Tongue (tissue), 2 donors: Measurements from ENCODE around the gene XXYLT1. TPM values are rescaled to one million over a fixed set of nuclear protein-coding genes. Genes with fewer than 3 reads are reported as not detected.
A peak's percentile ranks its signal among the peaks of the same experiment; 100 is the strongest.
"Not testable (repeated sequence)": the region's sequence is repeated elsewhere in the genome, so short reads cannot be mapped to it uniquely, and the experiment has no call there.

Experiments
- DNase-seq: peaks from one replicate; pipeline ENCODE4 v3.0.0-alpha.2; 2015
- total RNA-seq: library from RNA; depleted of rRNA; stranded (reverse); fragments of >200 nt; gene quantifications from one replicate; pipeline ENCODE4 v1.2.3, GENCODE V29; 2014

XXYLT1 gene
- total RNA-seq, 1 donor from 2014 or later = 29.5 TPM

DNA sequence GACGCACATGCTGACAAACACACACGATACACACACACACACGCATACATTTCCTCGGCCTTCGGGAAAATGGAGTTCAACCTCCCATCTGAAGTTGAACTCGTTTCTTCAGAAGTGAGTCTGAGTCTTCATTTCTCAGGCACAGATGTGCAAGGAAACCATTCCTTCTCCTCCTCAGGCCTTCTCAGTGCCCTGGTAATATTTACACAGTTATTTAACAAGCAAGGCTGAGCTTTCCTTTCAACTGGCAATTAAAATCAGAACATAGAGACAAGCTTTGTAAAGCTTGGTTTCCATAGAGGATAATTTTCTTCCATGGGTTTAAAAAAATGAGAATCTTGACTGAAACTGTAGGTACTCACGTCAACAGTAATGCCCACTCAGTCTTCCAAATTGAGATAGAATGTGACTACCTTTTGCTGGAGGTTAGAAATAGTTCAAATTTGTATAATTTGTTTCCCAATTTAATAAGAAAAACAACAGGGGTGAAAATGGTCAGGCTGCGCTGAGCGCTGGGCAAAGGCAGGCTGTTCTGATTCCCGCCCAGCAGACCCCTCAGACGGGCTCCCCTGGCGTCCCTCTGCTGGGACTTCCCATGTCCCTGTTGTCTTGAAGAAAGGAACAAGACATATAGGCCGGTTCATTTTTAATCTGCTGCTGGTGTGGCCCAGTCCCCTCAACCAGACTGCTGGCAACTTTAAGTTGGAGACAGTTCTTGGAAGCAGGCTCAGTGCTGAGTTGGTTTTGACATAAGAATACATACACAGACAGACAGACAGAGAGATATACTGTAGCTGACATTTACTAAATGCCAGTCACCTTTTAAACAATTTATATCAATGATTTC lies 174.3 kb downstream of the XXYLT1 start:
- no peak for DNase-seq

DNA sequence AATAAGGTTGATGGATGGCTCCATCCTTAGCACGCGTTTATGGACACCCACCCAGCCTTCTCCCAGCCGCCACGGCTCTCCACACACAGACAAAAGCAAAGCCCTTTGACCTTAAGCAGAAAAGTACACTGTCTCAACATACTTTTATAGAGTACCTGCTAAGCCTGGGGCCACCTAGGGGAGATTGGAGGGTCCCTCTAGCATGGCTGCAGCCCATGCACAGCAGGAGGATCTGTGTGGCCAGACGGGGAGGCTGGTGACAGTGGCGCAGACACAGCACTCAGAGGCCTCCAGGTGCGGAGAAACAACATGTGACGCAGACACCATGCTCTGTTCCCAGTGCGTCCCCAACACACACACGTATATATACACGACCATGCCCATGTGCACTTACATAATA lies 174.9 kb downstream of the XXYLT1 start:
- DNase-seq = no peak

DNA sequence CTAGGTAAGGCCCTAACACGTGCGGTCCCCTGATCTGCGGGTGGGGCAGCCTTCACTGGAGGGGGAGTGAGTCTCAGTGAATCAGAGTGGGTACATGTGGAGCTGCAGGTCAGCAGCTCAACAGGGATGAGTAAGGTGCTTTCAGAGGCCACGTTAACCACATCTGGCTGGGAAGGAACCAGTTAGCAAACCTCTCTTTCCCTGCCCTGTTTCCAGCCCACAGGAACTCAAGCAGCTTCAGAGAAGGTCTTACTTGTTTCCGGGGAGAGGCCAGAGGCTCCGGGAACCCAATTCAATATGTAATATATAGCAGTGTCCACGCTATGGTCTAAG lies 175.3 kb downstream of the XXYLT1 start:
- DNase-seq = no peak

DNA sequence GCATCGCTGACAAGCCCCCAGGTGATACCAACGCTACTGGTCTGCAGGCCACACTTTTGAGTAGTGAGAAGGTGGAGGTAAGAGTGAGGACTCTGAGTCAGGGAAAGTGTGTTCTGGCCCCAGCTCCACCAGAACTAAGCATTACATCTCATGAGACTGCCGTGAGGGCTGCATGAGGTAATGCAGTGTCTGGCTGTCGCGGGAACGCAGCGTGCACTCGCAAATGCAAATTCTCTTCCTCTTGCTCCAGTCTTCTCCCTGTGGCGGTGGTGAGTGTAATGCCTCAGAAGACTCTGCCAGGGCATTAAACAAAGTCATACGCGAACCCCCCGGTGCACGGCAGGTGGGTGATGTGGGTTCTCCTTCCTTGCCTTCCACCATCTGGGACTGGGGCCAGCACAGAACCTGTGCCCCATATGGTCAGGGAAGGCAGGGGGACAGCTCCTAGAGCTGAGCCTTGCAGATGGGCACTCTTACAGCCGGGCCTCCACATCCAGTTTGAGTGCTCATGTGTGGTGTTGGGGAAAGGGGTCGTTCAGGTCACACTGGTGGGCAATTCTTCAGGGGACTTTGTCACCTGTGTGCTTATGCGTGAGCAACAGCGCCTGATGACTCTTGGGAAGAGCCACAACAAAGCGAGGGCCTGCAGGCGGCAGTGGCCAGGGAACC lies 175.8 kb downstream of the XXYLT1 start:
- peak; percentile 56 for DNase-seq

DNA sequence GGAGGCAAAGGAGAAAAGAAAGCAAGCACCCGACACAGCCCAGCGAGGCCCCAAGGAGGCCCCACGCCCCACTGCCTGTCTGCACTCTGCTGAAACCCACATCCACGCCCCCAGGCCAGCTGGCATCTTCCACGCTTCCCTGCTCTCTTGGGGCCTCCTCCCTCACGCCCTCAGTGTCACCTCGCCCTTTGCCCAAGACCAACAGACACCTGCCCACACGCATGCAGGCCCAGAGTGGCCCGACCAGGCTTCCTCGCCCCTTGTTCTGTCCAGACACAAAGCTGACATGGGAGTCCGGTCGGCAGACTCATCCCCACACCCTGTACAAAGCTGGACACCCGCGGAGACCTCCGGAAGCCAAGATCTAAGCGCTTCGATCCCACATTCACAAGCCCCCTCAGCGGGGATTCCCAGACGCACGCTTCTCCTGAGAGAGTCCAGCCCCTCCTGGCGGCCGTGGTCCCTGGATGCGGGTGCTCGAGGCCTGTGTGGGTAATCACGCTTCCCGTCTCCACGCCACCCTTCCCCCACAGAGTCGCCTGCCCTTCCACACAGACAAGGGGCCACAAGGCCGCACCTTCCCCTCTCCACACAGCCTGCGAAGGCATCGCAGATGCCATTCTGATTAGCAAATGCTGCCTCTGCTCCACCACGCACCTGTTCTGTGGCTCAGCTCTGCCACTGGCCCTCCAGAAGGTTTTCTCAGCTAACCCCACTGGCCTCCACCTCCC lies 176.6 kb downstream of the XXYLT1 start:
- DNase-seq = peak; percentile 72

DNA sequence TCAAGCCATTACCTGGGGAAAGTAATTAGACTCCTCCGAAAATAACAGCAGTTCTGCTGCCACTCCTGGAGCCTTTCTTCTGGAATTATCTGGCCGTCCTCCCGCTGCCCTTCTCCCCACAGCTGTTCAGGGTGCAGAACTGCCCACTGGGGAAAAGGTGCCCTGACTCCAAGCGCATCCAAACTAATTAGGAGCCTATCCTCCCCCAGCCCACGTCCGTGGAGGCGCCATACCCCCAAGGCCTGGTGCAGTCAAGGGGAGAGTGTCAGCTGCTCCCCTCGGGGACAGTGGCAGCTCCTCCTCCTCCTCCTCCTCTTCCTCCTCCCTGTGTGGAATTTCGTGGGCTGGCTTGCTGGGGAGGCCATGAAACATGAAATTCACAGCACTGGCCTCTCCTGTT lies 177.2 kb downstream of the XXYLT1 start:
- no peak for DNase-seq

DNA sequence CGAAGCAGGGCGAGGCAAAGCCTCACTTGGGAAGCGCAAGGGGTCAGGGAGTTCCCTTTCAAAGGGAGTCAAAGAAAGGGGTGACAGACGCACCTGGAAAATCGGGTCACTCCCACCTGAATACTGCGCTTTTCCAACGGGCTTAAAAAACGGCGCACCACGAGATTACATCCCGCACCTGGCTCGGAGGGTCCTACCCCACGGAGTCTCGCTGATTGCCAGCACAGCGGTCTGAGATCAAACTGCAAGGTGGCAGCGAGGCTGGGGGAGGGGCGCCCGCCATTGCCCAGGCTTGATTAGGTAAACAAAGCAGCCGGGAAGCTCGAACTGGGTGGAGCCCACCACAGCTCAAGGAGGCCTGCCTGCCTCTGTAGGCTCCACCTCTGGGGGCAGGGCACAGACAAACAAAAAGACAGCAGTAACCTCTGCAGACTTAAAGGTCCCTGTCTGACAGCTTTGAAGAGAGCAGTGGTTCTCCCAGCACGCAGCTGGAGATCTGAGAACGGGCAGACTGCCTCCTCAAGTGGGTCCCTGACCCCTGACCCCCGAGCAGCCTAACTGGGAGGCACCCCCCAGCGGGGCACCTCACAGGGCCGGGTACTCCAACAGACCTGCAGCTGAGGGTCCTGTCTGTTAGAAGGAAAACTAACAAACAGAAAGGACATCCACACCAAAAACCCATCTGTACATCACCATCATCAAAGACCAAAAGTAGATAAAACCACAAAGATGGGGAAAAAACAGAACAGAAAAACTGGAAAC lies 182.9 kb downstream of the XXYLT1 start:
- DNase-seq = not testable (repeated sequence)

DNA sequence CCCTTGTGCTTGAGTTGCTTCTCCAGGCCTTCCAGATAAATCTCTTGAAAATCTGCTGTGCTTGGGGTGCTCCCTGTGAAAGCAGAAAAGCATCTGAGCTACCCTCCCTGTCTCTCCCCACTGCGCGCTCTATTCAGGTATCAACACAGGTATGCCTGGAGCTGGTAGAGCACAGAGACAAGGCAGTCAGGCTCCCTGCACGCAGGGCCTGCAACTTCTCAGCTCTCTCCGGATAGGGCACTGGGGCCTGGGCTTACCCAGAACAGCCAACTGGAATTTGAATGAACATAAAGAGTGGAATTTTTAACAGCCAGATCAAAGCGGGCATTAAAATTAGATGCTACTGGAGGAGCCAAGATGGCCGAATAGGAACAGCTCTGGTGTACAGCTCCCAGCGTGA lies 183.6 kb downstream of the XXYLT1 start:
- no peak for DNase-seq

DNA sequence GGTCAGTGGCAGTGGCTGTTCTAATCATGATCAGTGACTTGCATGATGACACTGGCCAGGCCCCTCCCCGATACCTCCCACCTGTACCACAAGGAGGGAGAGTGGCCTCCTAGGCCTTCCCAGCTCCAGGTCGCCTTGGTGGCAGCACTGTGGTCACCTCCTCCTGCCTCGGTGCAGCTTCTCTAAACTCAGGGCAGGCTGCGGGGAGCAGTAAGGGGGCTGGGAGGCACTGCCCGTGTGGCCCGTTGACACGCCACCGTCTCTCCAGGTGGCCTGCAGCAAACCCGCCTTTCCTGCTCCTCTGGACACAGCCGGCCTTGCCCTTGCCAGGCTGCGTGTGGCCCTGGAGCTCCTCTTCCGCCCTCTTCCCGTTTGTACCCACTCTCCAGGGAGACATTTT lies 184.1 kb downstream of the XXYLT1 start:
- DNase-seq = no peak

DNA sequence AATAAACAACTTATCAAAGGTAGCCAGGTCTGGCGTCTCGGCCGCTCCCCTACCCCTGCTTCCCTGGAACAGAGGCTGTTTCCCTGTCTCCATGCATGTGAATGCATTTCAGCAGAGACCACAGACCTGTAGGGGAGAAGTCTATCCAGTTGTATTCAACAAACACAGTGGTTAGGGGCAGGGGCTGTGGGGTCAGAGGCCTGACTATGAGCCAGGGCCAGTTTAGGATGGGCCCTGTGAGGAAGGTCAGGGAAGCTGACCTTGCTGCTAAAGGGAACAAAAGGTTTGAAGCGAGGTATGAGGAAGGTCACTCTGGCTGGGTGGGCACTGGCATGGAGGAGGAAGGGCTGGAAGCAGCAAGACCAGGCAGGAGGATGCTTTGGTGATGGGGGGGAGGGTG lies 184.6 kb downstream of the XXYLT1 start:
- DNase-seq = no peak

DNA sequence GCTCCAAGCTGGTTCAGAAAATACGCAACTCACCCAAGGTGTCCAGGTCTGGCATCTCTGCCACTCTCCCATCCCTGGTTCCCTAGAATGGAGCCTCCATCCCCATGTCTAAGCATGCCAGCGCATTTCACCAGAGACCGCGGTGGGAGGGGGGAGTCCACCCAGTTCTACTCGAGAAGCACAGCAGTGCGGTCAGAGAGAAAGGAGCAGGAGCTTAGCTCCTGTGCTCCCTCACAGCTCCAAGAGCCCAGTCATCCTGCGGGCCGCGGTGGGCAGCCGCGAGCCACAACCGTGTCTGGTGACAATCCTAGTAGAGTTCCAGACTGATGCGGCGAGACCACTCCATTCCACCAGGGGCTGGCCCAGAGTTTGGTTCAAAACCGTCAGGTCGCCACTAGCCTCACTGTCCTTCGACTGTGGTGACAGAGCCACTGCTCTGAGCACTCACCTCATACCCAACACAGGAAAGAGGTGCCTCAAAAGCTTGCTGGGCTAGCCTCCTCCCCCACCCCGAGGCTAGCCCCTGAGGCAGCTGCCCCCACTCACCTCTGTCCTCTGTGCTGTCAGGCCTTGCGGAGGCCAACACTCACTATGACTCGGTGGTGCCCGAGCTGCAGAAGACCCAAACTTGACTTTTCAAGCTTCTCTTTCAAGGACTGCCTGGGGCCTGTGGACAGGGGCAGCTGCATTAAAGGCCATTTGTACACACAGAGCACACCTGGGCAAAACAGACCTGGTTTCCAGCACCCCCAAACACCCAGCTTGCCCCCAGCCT lies 185.4 kb downstream of the XXYLT1 start:
- DNase-seq = no peak

DNA sequence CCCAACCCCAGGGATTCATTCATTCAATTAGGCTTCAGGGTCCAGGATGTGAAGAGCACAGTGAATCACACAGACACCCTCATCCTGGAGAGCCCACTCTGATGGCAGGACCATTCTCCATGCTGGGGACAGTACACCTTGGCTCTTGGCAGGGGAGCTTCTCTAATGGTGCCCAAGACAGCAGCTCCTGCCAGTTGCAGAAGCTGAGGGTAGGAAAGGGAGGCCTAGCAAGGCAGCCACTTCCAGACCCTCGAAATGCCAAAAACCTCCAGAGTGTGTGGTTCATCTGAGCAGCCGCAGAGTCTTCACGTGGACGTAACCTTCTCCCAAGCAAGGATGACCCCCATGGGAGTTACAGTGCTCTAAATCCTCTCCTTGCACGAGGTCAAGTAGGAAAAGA lies 186.2 kb downstream of the XXYLT1 start:
- DNase-seq = no peak

DNA sequence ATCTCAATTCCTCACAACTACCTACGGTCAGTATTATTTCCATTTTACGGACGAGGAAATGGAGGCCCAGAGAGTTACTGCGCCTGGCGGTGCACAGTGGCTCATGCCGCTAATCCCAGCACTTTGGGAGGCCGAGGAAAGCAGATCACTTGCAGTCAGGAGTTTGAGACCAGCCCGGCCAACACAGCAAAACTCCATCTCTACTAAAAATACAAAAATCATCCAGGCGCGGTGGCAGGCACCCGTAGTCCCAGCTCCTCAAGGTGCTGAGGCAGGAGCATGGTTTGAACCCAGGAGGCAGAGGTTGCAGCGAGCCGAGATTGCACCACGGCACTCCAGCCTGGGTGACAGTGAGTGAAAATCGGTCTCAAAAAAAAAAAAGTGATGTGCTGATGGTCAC lies 187.3 kb downstream of the XXYLT1 start:
- no peak for DNase-seq

DNA sequence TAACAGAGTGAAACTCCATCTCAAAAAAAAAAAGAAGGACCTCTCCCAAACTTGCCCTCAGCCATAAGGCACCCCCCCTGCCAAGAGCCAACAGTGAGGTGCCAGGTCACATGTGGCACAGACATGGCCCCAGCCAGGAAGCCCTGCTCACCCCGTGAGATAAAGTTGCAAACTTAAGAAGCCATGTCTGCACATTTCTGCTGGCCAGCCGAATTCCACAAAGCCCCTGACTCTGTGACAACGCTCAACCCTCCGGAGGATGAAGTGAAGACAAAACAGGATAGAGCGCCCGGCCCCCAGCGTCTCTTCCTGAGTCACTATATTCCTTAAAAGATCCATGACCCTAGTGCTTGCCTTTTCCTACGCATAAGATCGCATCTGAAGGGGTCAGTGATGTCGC lies 188.1 kb downstream of the XXYLT1 start:
- DNase-seq = no peak

DNA sequence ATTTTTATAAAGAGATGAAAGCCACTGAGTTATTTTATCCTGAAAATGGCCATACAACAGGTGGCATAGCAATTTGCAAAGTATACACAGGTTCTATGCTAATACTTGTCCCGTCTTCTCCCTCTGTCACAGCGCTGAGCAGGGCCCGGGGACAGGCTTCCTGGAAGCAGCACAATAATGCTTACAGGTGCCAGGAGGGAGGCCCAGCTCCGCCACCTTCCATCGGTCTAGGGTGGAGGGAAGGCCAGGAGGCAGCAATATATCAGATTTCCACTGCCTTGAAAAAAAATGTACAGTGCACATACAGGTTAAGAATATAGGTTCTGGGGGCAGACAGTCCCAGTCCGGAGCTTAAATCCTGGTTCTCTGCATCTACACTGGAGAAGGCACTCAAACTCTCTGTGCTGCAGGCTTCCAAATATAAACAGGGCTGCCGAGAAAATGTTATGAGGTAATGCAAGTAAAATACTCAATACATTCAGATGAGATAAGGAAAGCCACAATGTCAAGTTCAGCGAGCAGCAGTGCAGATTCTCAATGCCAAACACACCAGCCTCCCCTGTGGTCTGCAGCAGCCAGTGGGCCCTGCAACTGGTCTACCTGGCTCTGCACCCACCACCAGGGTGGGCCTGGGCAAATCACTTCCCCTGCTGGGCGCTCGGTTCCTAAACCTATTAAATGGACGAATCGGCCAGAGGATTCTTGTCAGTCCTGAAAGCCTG lies 189.6 kb downstream of the XXYLT1 start:
- DNase-seq = no peak

DNA sequence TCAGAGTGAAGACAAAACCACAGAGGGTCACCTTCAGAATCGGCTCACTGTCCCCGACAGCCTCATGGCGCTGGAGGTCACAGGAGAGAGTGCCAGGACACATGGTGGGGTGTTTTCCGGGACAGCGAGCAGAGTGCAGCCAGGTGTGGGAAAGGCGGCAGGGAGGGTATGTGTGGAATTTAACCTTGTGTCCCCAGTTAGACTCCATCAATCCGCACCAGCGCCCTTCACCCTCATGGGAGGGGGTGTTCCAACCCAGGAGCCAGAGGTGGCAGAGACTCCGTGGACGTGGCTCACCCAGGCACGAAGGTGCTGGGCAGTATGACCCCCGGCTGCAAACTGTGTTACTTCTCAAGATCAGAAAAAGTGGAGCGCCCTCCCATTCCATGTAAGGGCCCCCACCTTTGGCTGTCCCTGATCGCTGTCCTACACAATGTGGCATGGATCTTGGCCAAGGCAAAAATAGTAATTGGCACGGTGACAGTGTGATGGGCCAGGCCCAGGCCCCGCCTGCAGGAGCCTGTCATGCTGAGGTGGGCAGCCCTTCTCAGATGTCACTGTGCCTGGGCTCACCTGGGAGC lies 190.3 kb downstream of the XXYLT1 start:
- peak; percentile 56 for DNase-seq

DNA sequence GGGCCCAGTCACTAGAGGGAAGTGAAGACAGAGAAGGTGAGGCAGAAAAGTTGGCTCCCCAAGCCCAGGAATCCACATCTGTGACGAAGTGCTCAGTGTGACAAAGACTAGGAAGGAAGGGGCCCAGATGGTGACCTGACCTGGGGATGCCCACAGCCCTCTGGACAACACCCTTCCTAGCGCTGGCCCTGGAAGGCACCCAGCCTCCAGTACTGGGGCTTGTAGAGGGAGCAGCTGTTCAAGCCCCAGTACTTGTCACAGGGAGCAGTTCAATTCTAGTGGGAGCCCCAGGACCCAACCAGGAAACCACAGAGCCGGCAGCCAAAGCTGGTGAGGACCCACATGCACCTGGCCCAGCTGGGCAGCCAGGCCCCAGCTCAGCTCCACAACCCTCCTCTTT lies 190.8 kb downstream of the XXYLT1 start:
- no peak for DNase-seq

DNA sequence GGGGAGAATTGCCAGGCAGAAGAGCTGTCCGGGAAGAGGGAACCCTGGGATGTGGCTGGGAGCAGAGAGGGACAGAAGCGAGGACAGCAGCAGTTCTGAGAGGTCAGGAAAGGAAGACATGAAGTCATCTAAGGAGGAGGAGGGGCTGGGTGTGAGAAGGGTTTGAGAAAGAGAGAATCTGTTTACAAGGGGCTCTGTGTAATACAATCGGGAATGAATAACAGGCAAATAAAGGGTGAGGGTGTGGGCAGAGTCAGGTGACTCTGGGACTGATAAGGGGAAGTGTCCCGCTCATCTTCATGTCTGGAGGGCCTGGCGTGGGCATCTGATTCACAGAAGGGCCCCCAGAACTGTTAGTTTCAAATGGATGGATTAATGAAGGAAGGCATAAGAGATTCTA lies 191.3 kb downstream of the XXYLT1 start:
- no peak for DNase-seq

DNA sequence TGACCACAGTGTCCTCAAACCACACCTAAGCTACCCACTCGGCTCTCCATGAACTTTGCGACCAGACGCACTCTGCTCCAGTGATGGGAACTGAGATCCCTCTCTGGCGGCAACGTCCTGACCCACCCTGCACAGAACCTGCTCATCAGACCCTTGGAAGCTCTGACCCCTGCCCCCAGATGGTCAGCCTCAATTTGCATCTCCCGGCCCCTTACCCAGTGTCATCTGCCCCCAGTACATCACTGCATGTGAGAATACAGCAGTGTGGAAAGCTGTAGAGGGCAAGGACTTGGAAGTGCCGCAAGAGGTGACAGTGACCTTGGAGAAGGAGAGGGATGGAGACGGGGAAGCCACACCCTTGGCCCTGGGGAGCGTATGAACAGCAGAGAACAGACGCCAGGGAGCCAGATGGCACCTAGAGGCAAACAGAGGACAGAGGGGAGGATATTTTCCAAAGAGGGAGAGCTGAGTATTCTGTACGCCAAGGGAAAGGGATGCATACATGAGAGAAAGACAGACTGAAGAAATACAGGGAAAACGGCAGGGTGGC lies 192.0 kb downstream of the XXYLT1 start:
- DNase-seq = no peak
